GM23338 (cell line): ENCODE results near the gene GLI1. TPM values are rescaled to one million over a fixed set of nuclear protein-coding genes. Genes with fewer than 3 reads are reported as not detected.

Source experiments
- ATAC-seq: fragments of 200-7000 bp; cut with Tn5 transposase; 3 replicates; pipeline ENCODE4 v1.9.1; 2020
- DNase-seq: peaks from one replicate; pipeline ENCODE4 v3.0.0-alpha.2; 2015; ENCODE audit warnings: low spot score
- H2AFZ ChIP-seq: fragments of 200-600 bp; sonication (generic); 2 replicates; pipeline ENCODE4 v1.8.0; 2016; ENCODE audit warnings: antibody characterized with exemption, mild to moderate bottlenecking, moderate library complexity
- H3F3A ChIP-seq: fragments of 200-600 bp; sonication (generic); replicated peaks from 2 replicates; pipeline ENCODE4 v1.8.0; 2017; ENCODE audit warnings: antibody characterized with exemption, mixed run types, low read depth
- H3K27ac ChIP-seq: fragments of 200-600 bp; sonication (generic); 2 replicates; pipeline ENCODE4 v1.6.1; 2016; ENCODE audit warnings: low read depth
- H3K27me3 ChIP-seq: fragments of 200-600 bp; sonication (generic); 2 replicates; pipeline ENCODE4 v1.8.0; 2016; ENCODE audit warnings: mild to moderate bottlenecking, mixed run types, moderate library complexity; ENCODE audit not compliant: insufficient read depth
- H3K36me3 ChIP-seq: fragments of 200-600 bp; sonication (generic); 2 replicates; pipeline ENCODE4 v1.8.0; 2016; ENCODE audit warnings: mild to moderate bottlenecking; ENCODE audit not compliant: insufficient read depth
- H3K4me1 ChIP-seq: fragments of 200-600 bp; sonication (generic); 2 replicates; pipeline ENCODE4 v1.8.0; 2016; ENCODE audit warnings: mild to moderate bottlenecking, moderate library complexity; ENCODE audit not compliant: insufficient read depth
- H3K4me2 ChIP-seq: fragments of 200-600 bp; sonication (generic); 2 replicates; pipeline ENCODE4 v1.7.1; 2017; ENCODE audit warnings: mixed run types
- H3K4me3 ChIP-seq: fragments of 200-600 bp; sonication (generic); 2 replicates; pipeline ENCODE4 v1.6.1; 2016; ENCODE audit warnings: mixed run types
- H3K79me2 ChIP-seq: fragments of 200-600 bp; sonication (generic); replicated peaks from 2 replicates; pipeline ENCODE4 v1.8.0; 2017; ENCODE audit warnings: mild to moderate bottlenecking; ENCODE audit not compliant: insufficient read depth
- H3K9me2 ChIP-seq: fragments of 200-600 bp; sonication (generic); 2 replicates; pipeline ENCODE4 v1.8.0; 2017; ENCODE audit not compliant: insufficient read depth
- H4K20me1 ChIP-seq: fragments of 200-600 bp; sonication (generic); replicated peaks from 2 replicates; pipeline ENCODE4 v1.8.0; 2017; ENCODE audit warnings: mild to moderate bottlenecking; ENCODE audit not compliant: insufficient read depth
- H3K27ac Mint-ChIP-seq: 2 replicates; pipeline ENCODE4 v1.8.0; 2020; ENCODE audit warnings: inconsistent platforms, mild to moderate bottlenecking, moderate library complexity, mixed read lengths
- H3K27me3 Mint-ChIP-seq: 3 replicates; pipeline ENCODE4 v1.8.0; 2022; ENCODE audit warnings: low read depth, mild to moderate bottlenecking, moderate library complexity, mixed read lengths, inconsistent platforms; ENCODE audit not compliant: insufficient read depth, poor library complexity
- H3K36me3 Mint-ChIP-seq: 3 replicates; pipeline ENCODE4 v1.8.0; 2021; ENCODE audit warnings: low read depth, mild to moderate bottlenecking, inconsistent platforms, moderate library complexity, mixed read lengths
- H3K4me1 Mint-ChIP-seq: 3 replicates; pipeline ENCODE4 v1.8.0; 2020; ENCODE audit warnings: mild to moderate bottlenecking, inconsistent platforms, mixed read lengths
- H3K4me3 Mint-ChIP-seq: 3 replicates; pipeline ENCODE4 v1.8.0; 2021; ENCODE audit warnings: moderate library complexity, mild to moderate bottlenecking, inconsistent platforms, mixed read lengths
- H3K9me3 Mint-ChIP-seq: 3 replicates; pipeline ENCODE4 v1.8.0; 2020; ENCODE audit warnings: moderate library complexity, mild to moderate bottlenecking, inconsistent platforms, mixed read lengths
- CREB1 ChIP-seq: fragments of 250-450 bp; sonication (Bioruptor Pico); IDR thresholded peaks from 2 replicates; pipeline ENCODE4 v1.5.0; 2020; ENCODE audit warnings: low read depth, mild to moderate bottlenecking, moderate library complexity
- CTCF ChIP-seq, 2 experiments: fragments of 200-600 bp in 1 of 2; sonication (generic) in 1 of 2; conservative IDR thresholded peaks; 2 replicates each; pipeline versions ENCODE4 v1.5.1 to v1.6.1; 2016 to 2017; ENCODE audit warnings: antibody characterized with exemption in 2 of 2, low read depth in 2 of 2, mild to moderate bottlenecking in 2 of 2, moderate library complexity in 1 of 2
- EZH2 ChIP-seq: fragments of 200-600 bp; sonication (generic); IDR thresholded peaks from one replicate; pipeline ENCODE4 v1.8.0; 2017; ENCODE audit warnings: antibody characterized with exemption, mild to moderate bottlenecking, low read depth; ENCODE audit not compliant: unreplicated experiment
- EZH2phosphoT487 ChIP-seq: fragments of 200-600 bp; sonication (generic); IDR thresholded peaks from one replicate; pipeline ENCODE4 v1.8.1; 2018; ENCODE audit warnings: antibody characterized with exemption; ENCODE audit not compliant: unreplicated experiment
- JUNB ChIP-seq: IDR thresholded peaks from one replicate; pipeline ENCODE4 v1.6.1; 2016; ENCODE audit warnings: antibody characterized with exemption; ENCODE audit not compliant: unreplicated experiment
- NANOG ChIP-seq: IDR thresholded peaks from 2 replicates; pipeline ENCODE4 v1.6.1; 2016; ENCODE audit warnings: antibody characterized with exemption, borderline replicate concordance
- POLR2AphosphoS5 ChIP-seq: IDR thresholded peaks from 2 replicates; pipeline ENCODE4 v1.6.1; 2016; ENCODE audit warnings: antibody characterized with exemption, low read depth
- STAT1 ChIP-seq: IDR thresholded peaks from one replicate; pipeline ENCODE4 v1.6.1; 2016; ENCODE audit warnings: antibody characterized with exemption; ENCODE audit not compliant: unreplicated experiment
- ZNF114 ChIP-seq: fragments of 250-450 bp; sonication (Bioruptor Pico); IDR thresholded peaks from 2 replicates; pipeline ENCODE4 v1.5.0; 2020; ENCODE audit warnings: mild to moderate bottlenecking, moderate library complexity
- ZNF331 ChIP-seq: fragments of 250-450 bp; sonication (Bioruptor Pico); IDR thresholded peaks from 2 replicates; pipeline ENCODE4 v1.5.0; 2020; ENCODE audit warnings: low read depth, mild to moderate bottlenecking, moderate library complexity
- ZNF462 ChIP-seq: fragments of 250-450 bp; sonication (Bioruptor Pico); IDR thresholded peaks from 2 replicates; pipeline ENCODE4 v1.5.0; 2020; ENCODE audit warnings: mild to moderate bottlenecking, moderate library complexity
- polyA plus RNA-seq: library from polyadenylated mRNA; unstranded; fragments of >200 nt; fragmentation: Nextera tagmentation; extraction: Ambion mirVana; gene quantifications from 2 replicates; pipeline ENCODE4 v1.2.1, GENCODE V29; 2016
- total RNA-seq: library from RNA; depleted of rRNA; stranded (reverse); fragments of >200 nt; shearing (Covaris generic); gene quantifications from 2 replicates; pipeline ENCODE4 v1.2.3, GENCODE V29; 2014
- TF ChIP-seq, protein P1 (sequence below): IDR thresholded peaks from one replicate; pipeline ENCODE4 v1.6.1; 2018; ENCODE audit warnings: antibody characterized with exemption; ENCODE audit not compliant: unreplicated experiment
- TF ChIP-seq, protein P2 (sequence below): IDR thresholded peaks from 2 replicates; pipeline ENCODE4 v1.6.1; 2016; ENCODE audit warnings: antibody characterized with exemption

GLI1 gene
- total and polyA plus RNA-seq, 2 experiments from 2014 or later = 5.6 to 18.1 TPM

DNA sequence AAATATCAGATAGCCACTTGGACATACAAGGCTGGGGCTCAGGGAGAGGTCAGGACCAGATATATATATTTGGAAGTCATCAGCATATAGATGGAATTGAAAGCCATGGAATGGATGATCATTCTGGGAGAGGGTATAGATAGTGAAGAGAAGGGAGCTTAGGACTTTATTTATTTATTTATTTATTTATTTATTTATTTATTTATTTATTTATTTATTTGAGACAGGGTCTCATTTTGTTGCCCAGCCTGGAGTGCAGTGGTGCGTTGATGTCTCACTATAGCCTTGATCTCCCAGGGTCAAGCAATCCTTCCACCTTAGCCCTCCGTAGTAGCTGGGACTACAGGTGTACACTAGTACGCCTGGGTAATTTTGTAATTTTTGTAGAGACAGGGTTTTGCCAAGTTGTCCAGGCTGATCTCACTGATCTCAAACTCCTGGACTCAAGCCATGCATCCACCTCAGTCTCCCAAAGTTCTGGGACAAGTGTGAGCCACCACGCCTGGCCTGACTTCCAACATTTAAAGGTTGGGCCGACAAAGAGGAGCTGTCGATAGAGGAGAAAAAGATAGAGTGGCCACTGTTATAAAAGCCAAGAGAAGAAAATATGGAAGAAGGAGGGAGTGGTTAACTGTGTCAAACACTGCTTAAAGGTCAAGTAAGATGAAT, 13.2 kb upstream of the GLI1 start:
- Histone ChIP-seq H3K27ac (no peak overlapping the region), H3K36me3 (no peaks in the 10 kb centered on the region), H3K27me3 (no peaks in the 10 kb centered on the region), H3K4me3 (no peak overlapping the region), H3F3A (no peaks in the 10 kb centered on the region), H4K20me1 (no peaks in the 10 kb centered on the region), H3K9me2 (no peaks in the 10 kb centered on the region), H3K4me1 (peaks cover under 1% of the 10 kb centered on the region), H3K4me2 (no peak overlapping the region), H2AFZ (no peak overlapping the region), H3K79me2 (no peaks in the 10 kb centered on the region)
- TF ChIP-seq, protein P1, sequence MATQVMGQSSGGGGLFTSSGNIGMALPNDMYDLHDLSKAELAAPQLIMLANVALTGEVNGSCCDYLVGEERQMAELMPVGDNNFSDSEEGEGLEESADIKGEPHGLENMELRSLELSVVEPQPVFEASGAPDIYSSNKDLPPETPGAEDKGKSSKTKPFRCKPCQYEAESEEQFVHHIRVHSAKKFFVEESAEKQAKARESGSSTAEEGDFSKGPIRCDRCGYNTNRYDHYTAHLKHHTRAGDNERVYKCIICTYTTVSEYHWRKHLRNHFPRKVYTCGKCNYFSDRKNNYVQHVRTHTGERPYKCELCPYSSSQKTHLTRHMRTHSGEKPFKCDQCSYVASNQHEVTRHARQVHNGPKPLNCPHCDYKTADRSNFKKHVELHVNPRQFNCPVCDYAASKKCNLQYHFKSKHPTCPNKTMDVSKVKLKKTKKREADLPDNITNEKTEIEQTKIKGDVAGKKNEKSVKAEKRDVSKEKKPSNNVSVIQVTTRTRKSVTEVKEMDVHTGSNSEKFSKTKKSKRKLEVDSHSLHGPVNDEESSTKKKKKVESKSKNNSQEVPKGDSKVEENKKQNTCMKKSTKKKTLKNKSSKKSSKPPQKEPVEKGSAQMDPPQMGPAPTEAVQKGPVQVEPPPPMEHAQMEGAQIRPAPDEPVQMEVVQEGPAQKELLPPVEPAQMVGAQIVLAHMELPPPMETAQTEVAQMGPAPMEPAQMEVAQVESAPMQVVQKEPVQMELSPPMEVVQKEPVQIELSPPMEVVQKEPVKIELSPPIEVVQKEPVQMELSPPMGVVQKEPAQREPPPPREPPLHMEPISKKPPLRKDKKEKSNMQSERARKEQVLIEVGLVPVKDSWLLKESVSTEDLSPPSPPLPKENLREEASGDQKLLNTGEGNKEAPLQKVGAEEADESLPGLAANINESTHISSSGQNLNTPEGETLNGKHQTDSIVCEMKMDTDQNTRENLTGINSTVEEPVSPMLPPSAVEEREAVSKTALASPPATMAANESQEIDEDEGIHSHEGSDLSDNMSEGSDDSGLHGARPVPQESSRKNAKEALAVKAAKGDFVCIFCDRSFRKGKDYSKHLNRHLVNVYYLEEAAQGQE = no peak
- TF ChIP-seq STAT1 (no peak), ZNF331 (CRISPR knock-in tag) (no peak), EZH2phosphoT487 (no peak), POLR2AphosphoS5 (no peak), JUNB (no peak), EZH2 (no peak), NANOG (no peak), CTCF (conservative IDR thresholded peaks at IDR 0.05; ENCODE audit: low read depth in 2 of 2) (no peak), ZNF462 (CRISPR knock-in tag) (no peak), CREB1 (CRISPR knock-in tag) (no peak), ZNF114 (CRISPR knock-in tag) (no peak)
- TF ChIP-seq, protein P2, sequence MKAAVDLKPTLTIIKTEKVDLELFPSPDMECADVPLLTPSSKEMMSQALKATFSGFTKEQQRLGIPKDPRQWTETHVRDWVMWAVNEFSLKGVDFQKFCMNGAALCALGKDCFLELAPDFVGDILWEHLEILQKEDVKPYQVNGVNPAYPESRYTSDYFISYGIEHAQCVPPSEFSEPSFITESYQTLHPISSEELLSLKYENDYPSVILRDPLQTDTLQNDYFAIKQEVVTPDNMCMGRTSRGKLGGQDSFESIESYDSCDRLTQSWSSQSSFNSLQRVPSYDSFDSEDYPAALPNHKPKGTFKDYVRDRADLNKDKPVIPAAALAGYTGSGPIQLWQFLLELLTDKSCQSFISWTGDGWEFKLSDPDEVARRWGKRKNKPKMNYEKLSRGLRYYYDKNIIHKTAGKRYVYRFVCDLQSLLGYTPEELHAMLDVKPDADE = no peak
- DNase-seq (no peak), ATAC-seq (no peak)
- peaks cover 5% of the 10 kb centered on the region for H3K27me3 Mint-ChIP-seq
- H3K4me3 Mint-ChIP-seq = no peak overlapping the region
- peaks cover 7% of the 10 kb centered on the region; the same call in 2 of the 3 replicates for H3K36me3 Mint-ChIP-seq
- H3K27ac Mint-ChIP-seq = no peak overlapping the region
- H3K4me1 Mint-ChIP-seq = peaks cover 1% of the 10 kb centered on the region
- H3K9me3 Mint-ChIP-seq = peaks cover 9% of the 10 kb centered on the region
